Right kidney (tissue), 1 donor: ENCODE data around the gene ACYP2.
"Not testable (repeated sequence)": the region's sequence is repeated elsewhere in the genome, so short reads cannot be mapped to it uniquely, and the experiment has no call there.

Source experiments
- DNase-seq: peaks from one replicate; pipeline ENCODE4 v3.0.0-alpha.2; 2016

ACYP2 gene

DNA sequence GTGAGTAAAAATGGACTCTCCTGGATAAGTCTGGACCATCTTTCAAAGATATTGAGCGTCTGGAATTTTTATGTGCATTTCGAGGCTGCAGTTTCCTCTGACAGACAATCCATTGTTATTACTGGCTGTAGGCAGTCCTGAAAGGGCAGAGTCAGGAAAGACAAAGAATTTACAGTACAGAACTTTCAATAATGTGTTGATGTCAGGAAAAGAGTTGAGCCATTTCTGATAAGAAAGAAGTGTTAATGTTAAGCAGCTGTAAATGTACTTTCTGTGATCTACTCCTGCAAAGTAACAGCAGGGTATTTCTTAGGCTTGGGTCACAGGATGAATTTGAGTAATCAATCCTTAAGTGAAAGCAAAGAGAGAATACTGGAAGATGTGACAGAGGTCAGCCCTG is 110.8 kb downstream of the ACYP2 start:
- DNase-seq, result no peak

DNA sequence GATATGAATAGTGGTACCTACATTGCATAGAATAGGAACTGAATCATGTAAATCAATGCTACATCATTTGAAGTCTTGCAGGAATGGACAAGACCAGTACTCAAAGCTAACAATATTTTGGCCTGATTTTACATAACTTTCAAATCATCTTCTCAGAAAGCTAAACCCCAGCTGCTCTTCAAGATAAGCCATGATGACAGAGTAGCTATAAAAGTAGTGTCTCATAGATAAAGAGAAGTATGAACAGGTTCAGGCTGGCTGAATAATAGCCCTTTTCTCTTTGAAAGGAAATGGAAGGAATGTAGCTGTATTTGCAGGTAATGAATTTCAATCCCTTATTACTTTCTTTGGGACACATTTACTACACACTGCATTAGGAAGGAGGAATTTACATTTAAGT is 112.4 kb downstream of the ACYP2 start:
- no peak for DNase-seq

GRCh38 chr2:54228945-54229344 is 113.5 kb downstream of the ACYP2 start:
- DNase-seq, result no peak

DNA sequence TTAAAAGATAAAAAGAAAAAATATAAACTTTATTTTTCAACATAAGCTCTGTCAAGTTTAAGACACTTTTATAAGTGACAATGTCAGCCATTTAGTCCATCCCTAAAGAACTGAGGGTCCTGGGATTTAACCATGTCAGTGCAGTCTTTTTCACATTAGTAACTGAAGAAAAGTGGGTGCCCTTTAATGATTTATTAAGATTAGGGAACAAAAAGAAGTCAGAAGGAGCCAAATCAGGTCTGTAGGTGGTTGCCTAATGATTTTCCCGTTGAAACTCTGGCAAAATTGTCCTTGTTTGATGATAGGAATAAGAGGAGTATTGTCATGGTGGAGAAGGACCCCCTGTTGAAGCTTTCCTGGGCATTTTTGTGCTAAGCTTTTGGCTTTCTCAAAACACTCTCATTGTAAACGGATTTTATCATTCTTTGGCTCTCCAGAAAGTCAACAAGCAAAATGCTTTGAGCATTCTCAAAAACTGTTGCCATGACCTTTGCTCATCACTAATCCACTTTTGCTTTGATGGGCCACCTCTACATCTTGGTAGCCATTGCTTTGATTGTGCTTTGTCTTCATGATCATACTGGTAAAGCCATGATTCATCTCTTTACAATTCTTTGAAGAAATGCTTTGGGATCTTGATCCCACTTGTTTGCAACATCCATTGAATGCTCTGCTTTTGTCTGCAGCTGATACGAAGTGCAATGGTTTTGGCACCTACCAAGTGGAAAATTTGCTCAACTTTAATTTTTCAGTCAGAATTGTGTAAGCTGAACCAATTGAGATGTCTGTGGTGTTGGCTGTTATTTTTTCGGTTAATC is 118.6 kb downstream of the ACYP2 start:
- no peak for DNase-seq

DNA sequence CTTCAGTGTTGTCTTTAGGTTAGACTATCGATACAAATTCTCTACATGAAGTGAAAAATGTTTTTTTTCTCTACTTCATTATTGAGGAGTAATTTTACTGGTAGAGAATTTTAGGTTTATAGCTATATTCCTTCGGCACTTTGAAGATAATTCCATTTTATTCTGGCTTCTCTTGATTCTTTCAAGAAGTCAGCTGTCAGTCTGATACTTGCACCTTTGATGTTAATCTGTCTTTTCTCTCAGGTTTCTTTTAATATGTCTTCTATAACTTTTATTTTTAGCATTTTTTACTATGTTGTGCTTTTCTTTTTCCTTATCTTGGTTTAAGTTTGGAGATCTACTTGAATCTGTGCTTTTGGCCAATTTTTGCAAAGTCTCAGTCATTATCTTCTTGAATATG is 122.0 kb downstream of the ACYP2 start:
- no peak for DNase-seq

DNA sequence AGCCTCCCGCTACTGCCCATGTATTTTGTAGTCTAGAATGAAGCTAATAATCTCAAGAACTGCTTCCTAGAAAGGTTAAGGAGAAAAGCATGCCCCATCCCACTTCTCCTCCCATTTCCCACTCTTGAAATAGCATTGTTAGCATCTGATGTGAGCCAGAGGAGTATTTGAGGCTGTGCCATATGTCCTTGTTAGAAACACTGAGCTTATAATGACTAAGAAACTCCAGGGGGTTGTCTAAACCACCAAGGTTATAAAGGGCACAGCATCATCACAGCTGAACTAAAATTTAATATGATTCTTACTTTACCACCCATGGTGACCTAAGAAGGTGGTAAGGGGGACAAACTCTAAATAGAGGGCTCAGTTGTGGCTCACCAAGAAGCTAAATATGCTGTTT is 124.0 kb downstream of the ACYP2 start:
- no peak for DNase-seq

DNA sequence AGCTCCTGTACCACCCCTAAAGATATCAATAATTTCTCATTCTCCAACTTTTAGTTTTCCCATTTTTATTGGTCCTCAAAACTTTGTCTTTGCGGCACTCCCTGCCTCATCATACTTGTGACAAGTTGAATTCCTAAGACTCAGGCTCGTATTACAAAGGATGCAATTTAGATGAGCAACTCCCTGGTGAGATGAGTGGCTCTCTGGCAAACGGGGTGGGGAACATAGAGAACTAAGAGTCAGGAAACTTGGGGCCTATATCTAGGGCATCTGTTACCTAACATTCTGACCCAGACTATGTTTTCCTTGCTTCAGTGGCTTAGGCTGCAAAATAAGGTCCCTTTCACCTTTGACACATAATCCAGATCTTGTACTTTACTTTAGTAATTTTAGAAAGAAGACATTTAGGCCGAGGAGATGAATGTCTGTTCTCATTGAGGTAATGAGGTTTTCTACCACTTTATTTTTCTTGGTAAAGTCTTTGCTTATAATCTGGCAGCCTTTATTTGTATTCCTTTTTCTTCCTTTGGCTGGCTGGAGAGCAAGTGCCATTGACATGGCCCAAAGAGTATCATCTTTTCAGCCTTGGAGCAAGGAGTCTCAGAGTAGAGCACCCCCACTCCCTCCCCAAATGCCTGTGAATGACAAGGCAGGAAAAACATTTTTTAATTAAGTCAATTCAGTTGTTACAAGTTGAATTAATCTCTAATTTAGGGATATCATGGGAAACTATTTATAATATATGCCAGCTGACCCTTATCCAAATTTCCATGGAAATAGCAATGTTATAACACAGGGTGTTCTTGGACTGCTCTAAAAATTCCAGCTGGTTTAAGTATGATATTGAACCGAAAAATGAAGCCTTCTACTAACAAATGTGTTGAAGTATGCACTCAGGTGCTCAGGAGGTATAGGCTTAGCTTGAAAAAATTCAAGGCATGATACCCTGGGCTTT is 125.4 kb downstream of the ACYP2 start:
- no peak for DNase-seq

DNA sequence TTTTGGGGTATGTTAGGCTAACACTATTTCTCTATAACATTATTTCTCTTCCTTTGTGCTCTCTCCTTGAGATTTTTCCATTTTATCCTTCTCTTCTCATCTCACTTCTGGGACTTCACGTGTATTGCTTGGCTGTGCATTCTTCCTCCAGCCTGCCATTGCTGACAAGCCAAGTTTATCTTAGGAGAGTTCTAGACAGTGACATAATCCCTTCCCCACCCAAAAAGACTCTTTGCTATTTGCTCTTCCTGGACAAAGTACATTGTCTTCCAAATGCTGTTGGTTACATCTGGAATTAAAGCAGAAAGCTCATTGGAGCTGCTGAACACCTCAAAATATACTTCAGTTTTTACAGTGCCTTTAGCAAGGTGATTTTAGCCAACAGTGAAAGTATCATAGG is 131.7 kb downstream of the ACYP2 start:
- no peak for DNase-seq

DNA sequence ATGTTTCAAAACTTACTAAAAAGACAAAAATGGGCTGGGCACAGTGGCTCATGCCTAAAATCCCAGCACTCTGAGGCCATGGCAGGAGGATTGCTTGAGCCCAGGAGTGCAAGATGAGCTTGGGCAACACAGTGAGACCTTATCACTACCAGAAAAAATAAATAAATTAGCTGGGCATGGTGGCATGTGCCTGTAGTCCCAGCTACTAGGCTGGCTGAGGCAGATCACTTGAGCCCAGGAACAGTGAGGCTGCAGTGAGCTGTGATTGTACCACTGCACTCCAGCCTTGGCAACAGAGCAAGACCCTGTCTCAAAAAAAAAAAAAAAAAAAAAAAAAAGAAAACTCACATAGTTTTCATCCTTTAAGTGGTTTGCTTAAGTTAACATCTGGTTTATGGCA is 134.2 kb downstream of the ACYP2 start:
- no peak for DNase-seq

DNA sequence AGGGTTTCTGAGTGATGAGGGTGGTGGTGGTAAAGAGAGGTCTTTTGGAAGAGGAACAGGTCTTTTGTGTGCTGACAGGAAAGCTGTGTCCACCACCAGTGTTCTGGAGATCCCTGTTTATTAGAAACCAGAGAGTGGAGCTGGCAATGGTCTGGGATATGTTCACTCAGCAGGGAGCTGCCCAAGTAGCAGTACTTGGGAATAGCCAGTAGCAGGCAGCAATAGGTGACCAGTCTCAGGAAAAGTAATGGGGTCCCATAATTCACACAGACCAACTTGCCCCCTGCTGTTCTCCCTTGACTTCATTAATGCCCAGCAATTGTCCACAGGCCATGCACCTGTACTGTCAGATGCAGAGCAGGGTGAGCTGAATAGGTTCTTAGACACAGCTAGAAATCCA is 138.8 kb downstream of the ACYP2 start:
- DNase-seq, result no peak

GRCh38 chr2:54255230-54256090 is 140.0 kb downstream of the ACYP2 start:
- no peak for DNase-seq

DNA sequence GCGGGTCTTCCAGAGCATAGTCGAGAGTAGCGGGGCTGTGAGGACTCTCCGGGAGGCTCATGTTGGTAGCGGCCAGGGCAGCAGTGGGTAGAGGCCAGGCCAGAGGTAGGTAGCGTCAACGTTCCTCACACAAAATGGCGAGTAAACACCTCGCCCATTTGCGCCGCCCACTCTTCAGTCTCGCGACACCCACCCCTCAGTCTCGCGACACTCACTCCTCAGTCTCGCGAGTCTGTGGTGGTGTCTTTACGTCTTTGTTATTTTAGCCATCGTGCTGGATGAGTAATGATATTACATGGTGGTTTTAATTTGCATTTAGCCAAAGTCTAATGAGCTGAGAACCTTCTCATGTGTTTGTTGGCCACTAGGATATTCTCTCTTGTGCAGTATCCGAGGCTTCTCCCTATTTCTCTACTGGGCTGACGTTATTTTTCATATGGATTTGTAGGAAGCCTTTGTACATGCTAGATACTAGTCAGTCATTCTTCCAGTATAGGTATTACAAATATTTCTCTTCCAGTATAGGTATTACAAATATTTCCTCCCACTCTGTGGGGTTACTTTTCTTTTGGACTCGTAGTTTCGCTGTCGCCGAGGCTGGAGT is 140.8 kb downstream of the ACYP2 start, which contains the start of gene TSPYL6:
TSS of gene TSPYL6 (minus strand) at position 139 of the 604 bp plus-strand sequence. CDS start at position 61, 78 bp downstream.
- DNase-seq, result no peak

DNA sequence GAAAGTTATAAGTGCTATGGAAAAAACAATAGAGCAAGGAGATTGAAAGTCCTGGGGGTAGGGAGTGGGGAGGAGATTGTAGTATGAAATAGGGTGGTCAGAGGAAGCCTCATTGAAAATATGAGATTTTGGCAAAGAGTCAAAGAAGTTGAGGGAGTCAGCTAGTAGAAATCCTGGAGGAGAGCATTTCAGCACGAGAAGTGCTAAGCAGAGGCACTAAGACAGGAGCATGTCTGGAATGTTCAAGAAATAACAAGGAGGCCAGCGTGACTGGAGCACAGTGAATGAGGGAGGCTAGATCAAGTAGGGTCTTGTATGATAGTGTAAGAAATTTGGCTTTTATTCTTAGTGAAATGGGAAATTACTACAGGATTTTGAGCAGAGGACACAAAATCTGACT is 142.8 kb downstream of the ACYP2 start:
- no peak for DNase-seq

GRCh38 chr2:54259413-54260240 is 144.2 kb downstream of the ACYP2 start:
- DNase-seq, result no peak

GRCh38 chr2:54260241-54260595 is 144.8 kb downstream of the ACYP2 start:
- no peak for DNase-seq

GRCh38 chr2:54261537-54261936 is 146.1 kb downstream of the ACYP2 start:
- no peak for DNase-seq

GRCh38 chr2:54262015-54262765 is 146.8 kb downstream of the ACYP2 start:
- no peak for DNase-seq

DNA sequence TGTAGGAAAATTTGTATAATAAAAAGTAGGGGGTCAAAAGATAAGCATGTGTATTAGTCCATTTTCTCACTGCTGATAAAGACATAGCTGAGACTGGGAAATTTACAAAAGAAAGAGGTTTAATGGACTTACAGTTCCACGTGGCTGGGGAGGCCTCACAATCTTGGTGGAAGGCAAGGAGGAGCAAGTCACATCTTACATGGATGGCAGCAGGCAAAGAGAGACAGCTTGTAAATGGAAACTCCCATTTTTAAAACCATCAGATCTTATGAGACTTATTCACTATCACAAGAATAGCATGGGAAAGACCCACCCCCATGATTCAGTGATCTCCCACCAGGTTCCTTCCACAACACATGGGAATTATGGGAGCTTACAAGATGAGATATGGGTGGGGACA is 149.7 kb downstream of the ACYP2 start:
- not testable (repeated sequence) for DNase-seq

GRCh38 chr2:54267577-54267976 is 152.2 kb downstream of the ACYP2 start:
- DNase-seq, result no peak

- no peak for DNase-seq
These were observed 155.8 kb downstream of the ACYP2 start for GRCh38 chr2:54271189-54271588.
